Stimulated activated CD8-positive, alpha-beta memory T cell treated with anti-CD3 and anti-CD28 coated beads, Interleukin-7, amount 100 ng/mL, for 4 hours (primary cell): ENCODE results near the gene SHISAL2A.
A peak's percentile ranks its signal among the peaks of the same experiment; 100 is the strongest.

Experiments used
- DNase-seq, 2 donors: peaks; one replicate each; pipeline ENCODE4 v3.0.0-alpha.2; 2020; ENCODE audit warnings: low read depth in 2 of 2

Gene SHISAL2A

DNA sequence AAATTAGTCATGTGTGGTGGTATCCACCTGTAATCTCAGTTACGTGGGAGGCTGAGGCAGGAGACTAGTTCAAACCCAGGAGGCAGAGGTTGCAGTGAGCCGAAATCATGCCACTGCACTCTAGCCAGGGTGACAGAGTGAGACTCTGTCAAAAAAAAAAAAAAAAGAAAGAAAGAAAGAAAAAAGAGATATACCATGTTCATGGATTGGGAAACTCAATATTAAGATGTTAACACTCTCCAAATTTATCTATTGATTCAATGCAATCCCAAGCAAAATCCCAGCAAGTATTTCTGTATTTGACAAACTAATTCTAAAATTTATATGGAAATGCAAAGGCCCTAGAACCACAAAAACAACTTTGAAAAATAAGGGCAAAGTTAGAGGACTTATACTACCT, 11.0 kb upstream of the SHISAL2A start:
- DNase-seq: no peak

DNA sequence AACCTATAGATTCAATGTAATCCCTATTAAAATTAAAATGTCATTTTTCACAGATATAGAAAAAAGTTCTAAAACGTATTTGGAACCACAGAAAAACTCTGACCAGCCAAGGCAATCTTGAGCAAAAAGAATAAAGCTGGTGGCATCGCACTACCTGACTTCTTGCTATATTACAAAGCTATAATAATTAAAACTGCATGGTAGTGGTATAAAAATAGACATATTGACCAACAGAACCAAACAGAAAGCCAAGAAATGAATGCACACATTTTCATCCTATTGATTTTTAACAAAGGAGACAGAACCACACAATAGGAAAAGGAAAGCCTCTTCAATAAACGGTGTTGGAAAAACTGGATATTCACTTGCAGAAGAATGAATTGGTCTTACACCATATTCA, 9.2 kb upstream of the SHISAL2A start:
- no peak for DNase-seq

DNA sequence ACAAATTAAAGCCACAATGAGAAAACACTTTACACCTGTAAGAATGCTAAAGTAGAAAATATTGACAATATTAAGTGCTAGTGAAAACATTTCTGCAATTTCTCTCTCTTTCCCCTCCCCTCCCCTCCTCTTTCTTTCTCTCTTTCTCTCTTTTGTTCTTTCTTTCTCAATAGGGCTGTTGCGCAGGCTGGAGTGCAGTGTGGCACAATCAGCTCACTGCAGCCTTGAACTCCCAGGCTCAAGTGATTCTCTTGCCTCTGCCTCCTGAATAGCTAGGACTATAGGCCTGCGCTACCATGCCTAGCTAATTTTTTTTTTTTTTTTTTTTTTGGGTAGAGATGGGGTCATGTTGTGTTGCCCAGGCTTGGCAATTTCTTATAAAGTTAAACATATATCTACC, 5.9 kb upstream of the SHISAL2A start:
- DNase-seq: no peak

DNA sequence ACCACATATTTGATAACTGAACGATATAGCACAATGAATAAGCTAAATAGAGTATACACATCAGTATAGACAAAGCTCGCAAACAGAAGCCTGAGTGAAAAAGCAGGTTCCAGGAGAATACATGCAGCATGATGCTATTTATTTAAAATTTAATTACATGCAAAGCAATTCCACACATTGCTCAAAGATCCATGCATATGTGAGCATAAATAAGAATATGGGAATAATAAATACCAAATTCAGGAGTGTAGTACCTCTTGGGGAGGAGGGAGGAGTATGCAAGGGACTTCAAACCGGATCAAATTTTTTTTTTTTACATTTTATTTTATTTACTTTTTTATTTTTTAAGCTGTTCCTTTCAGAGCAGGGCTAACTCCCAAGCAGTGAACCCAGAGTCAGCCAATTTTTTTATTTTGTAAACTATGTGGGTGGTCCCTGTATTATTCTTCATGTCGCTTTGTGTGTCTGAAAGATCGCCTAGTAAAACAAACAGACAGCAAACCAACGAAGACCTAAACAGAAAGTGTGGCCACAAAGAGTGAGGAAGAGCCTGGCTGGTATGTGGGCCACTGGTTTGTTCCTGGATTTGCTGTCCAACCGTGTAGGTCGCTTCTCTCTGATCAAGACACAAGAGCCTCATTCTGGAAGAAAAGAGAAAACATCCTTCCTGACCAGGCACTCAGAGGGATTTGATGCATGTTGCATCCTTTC, 4.2 kb upstream of the SHISAL2A start:
- DNase-seq: no peak

DNA sequence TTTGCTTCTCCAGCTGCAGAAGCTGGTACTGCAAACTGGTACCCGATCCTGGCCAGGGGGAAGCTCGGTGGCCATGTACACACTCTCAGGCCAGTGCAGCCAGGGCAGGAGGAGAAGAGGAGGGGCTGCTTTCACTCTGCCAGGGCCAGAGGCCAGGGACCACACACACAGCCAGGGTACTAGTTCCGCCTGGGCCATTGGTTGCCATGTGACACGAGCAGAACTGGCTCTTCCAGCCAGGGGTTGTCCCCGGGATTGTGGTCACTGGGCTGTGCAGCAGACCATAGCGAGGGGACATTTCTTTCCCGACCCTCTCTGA, 3.7 kb upstream of the SHISAL2A start:
- no peak for DNase-seq

DNA sequence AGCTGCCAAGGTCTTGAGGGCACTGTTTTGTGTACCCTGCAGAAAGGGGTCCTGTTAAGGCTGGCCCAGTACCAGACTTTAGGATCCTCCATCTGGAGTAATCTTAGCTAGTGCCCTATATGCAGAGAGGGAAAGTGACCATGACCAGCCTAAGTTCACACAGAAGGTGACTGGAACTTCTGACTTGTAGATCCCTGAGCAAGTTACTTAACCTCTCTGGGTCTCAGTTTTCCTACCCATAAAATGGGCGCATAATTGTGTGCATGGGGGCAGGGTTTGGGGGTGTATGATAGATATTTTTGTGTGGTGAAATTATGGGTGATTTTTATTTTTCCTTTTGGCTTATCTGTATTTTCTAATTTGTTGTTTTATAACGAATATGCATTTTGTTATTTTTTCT, 3.3 kb upstream of the SHISAL2A start:
- DNase-seq: no peak

DNA sequence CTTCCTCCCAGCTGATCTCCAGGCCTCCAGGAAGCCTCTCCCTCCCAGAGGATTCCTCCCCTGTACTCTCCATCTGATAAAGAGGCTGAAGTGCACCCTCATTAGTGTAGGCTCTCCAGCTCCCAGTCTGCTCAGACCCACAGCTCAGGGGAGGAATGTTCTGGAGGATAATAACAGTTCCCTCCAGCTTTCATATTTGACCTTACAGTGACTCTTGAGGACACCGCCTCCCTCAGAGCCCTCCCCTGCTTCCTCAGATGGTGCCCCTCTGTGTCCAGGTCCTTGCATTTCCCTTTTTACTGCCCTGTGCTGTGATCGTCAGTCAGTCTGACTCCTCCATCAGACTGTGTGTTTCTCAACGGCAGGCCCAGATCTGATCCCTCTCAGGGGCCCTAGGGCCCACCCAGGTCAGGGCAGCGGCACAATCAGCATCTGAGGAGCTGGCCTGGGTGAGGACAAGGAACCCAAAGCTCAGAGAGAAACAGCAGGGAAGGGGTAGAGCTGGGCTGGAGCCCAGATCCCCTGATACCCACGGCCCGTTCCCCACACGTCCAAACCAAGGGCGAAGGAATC, 1.1 kb upstream of the SHISAL2A start:
- DNase-seq: no peak

DNA sequence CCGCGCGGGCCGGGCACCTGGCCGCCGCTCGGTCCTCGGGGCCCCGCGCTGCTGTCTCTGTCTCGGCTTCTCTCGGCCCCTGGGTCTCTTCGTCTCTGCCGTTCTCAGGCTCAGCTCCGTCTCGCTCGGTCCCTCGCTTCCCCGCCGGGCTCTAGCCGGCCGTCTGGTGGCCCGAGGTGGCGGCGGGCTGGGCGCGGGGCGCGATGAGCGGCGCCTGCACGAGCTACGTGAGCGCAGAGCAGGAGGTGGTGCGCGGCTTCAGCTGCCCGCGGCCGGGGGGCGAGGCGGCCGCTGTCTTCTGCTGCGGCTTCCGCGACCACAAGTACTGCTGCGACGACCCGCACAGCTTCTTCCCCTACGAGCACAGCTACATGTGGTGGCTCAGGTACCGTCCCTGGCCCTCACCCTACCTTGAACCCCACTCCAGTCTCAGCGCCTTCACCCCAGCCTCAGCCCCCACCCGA, 355 bp downstream of the SHISAL2A start:
- DNase-seq: peak in 1 of 2 donors; percentile 30

DNA sequence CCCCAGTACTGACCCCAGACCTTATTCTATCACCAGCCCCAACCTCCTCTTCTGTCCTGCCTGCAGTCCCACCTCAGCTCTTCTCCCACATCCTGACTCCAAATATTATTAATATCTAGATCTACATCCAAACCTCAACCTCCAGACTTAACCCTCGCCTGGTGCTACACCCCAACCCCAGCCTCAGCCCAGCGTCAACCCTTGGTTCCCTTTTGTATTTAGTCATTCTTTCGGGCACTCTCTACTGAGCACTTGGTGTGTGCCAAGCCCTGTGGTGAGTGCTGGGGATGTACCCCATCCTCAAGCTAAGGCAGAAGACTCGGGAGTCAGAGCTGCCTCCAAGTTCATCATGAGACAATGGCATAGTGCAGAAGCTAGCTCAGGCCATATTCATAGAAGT, 1.1 kb downstream of the SHISAL2A start:
- no peak for DNase-seq

DNA sequence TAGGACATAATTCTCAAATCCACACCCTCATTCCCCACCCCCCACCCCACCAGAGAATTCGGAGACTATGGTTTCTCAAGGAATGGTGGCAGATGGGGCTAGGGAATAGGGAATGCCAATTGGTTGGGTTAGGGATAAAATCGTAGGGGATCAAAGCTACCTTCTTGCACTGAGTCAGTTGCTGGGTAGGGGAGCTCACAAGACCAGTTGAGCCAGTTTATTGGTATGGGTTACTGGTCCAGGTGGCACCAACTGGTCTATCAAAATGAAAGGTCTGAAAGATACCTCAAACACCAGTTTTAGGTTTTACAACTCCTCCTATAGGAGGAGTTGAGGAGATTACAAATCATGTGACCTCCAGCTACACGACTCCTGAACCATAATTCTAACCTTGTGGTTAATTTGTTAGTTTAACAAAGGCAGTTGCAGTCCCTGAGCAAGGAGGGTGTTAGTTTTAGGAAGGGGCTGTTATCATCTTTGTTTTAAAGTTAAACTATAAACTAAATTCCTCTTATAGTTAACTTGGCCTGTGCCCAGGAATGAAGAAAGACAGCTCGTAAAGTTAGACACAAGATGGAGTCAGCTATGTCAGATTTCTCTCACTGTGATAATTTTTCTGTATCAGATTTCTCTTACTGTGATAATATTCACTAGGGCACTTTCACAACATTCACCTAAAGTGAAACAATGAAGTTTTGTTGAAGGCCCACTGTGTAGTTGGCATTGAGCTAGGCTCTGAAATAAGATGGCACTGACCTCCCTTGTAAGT, 2.5 kb downstream of the SHISAL2A start:
- no peak for DNase-seq

DNA sequence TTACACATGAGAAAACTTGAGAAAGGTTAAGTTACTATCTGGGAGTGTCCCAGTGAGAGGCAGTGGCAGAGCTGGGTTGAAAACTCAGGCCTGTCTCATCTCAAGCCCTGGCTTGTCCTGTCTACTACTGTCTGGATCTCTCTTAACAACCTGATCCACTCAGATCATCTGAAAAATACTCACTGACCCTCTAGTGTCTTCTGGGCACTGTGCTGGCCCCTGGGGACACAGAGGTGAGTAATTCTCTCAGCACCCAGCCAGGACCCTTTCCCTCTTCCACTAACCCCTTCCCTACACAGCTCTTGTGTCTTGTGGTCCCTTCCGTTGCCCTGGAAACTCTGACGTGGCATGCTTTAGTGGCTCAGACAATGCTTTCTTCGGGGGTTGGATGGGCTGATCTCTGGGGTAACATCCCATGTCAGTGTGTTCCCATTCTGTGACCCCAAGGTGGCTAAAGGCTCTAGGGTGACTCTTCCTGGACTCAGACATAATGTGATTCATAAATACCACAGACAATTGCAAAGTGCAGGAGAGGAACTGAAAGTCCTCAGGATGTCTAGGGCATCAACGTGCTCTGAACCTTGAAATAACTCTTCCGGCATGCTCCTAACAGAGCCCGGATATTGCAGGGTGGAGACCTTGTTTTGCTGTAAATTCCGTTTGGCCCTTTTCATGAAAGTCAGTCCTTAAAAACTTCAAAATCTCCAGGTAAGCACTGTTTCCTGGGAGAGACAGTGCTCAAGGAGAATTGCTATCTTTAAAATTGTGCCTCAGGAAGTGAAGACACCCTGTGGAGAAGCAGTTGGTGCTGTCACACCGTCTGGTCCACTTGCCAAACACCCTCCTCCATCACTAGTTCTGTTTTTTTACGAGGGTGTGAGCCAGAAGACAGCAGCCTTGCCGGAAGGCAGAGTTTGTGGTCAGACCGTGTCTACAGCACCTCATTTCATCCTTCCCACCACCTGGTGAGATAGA, 4.0 kb downstream of the SHISAL2A start:
- DNase-seq: peak; percentile 65 to 68

DNA sequence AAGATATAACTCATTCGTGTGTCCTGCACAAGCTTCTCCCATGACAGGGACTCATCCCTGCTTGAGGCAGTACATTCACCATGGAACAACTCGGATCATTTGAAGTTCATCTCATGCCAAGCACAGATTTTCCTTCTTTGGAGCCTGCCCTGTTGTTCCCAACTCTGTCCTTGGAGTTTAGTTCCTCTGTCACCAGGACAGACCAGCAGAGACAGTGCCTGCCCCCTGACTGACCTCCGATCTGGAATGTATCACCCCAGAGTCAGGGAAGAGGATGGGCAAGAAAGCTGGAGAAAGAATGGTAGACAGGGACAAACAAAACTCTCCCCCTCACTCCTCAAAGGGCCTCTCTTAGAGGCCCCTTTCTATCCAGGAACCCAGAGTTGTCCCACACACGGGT, 5.0 kb downstream of the SHISAL2A start:
- no peak for DNase-seq

DNA sequence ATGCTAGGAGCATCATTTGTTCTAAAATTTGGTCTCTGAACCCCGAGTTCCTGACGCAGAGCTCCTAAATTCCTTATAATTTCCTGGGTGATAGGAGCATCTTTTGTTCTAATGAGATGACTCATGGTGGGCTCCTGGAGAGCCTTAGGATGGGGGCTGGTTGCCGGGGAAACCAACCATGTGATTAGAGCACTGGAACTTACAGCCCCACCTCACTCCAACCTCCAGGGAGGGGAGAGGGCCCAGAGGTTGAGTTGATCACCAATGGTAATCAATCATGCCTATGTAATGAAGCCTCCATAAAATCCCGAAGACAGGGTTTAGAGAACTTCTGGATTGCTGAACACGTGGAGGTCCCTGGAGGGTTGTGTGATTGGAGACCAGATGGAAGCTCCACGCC, 7.7 kb downstream of the SHISAL2A start:
- no peak for DNase-seq

DNA sequence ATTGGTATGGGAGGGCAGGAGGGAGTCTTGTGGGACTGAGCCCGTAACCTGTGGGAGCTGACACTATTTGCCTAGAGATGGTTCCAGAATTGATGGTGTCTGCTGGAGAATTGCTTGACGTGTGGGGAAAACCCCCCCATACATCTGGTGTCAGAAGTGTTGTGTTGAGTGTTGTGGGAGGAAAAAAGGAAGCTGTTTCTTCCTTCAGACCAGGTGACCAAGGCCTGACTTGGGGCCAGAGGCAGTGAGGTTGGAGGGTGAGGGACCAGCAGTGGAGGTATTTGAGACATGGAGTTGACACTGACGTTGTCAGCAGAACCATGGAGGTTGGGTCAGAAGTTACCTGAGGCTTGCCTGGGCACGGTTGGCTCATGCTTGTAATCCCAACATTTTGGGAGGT, 8.3 kb downstream of the SHISAL2A start:
- DNase-seq: no peak

DNA sequence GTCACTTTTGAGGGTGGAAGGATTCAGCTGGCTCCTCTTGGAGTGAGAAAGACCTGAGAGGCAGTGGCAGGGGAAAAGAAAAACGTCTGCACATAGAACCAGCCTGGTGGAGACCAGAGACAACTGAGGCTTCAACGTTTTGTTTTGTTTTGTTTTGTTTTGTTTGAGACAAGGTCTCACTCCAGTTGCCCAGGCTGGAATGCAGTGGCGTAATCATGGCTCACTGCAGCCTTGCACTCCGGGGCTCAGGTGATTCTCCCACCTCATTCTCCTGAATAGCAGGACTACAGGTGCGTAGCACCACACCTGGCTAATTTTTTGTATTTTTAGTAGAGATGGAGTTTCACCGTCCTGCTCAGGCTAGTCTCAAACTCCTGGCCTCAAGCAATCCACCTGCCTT, 12.3 kb downstream of the SHISAL2A start:
- DNase-seq: no peak

DNA sequence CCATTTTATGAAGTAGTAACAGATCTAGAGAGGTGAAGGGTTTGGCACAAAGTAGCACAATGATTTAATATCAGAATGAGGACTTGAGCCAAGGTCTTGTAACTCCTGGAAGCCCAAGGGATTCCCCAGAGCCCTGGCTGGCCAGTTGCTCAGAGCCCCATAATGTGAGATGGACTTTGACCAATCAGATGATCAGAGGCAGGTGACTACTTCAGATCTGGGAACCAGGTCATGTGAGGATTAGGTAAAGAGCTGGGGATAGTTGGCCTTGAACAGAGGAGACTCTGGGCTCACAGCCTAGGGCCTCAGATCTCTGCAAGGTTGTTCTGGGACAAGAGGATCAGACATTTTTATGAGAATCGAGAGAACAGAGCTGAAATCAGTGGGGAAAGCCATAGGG, 18.9 kb downstream of the SHISAL2A start:
- DNase-seq: no peak

DNA sequence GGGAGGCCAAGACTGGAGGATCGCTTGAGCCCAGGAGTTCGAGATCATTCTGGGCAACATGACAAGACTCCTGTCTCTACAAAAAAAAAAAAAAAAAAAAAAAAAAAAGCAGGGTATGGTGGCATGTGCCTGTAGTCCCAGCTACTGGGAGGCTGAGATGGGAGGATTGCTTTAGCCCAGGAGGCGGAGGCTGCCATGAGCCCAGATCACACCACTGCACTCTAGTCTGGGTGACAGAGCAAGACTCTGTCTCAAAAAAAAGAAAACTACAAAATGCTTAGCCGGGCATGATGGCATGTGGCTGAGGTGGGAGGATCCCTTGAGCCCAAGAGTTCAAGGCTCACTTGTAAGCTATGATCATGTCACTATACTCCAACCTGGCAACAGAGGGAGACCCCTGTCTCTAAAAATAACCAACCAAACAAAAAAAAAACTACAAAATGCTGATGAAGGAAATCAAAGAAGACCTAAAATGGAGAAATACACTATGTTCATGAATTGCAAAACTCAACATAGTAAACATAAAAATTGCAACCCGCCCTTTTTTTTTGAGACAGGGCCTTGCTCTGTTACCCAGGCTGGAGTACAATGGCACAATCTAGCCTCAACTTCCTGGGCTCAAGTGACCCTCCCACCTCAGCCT, 20.4 kb downstream of the SHISAL2A start:
- no peak for DNase-seq

DNA sequence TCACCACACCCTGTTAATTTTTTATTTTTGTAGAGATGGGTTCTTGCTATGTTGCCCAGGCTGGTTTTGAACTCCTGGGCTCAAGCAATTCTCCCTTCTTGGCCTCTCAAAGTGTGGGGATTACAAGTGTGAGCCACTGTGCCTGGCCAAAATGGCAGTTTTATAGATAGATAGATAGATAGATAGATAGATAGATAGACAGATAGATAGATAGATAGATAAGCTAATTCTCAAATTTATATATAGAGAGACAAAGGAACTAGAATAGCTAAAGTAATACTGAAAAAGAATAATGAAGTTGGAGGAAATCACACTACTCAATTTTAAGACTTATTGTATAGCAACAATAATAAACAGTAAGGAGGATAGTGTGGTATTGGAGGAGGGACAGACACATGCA, 21.1 kb downstream of the SHISAL2A start:
- no peak for DNase-seq

DNA sequence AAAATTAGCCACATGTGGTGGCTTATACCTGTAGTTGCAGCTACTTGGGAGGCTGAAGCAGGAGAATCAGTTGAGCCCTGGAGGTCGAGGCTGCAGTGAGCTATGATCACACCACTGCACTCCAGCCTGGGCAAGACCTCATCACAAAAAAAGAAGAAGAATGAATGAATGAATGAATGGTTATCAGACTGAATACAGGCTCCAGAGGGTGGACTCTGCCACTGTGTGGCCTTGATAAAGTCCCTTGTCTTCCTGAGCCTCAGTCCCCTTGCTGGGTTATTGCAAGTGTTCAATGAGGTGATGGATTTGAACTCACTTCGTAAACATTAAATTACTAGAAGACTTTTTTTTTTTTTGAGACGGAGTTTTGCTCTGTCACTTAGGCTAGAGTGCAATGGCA, 24.7 kb downstream of the SHISAL2A start:
- DNase-seq: no peak

DNA sequence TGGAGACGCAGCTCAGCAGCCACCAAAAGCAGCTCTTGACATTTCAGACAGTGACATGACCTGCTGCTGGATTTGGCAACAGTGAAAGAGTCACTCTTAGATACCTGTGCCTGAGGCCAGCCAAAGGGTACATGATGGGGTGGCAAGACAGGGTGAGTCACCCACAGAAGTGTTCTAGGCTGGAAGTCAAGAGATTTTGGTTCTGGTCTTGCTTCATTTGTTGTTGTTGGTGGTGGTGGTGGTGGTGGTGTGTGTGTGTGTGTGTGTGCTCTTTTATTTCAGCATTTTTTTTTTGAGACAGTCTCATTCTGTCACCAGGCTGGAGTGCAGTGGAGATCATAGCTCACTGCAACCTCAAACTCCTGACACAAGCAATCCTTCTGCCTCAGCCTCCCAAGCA, 25.8 kb downstream of the SHISAL2A start:
- DNase-seq: peak in 1 of 2 donors; percentile 7

DNA sequence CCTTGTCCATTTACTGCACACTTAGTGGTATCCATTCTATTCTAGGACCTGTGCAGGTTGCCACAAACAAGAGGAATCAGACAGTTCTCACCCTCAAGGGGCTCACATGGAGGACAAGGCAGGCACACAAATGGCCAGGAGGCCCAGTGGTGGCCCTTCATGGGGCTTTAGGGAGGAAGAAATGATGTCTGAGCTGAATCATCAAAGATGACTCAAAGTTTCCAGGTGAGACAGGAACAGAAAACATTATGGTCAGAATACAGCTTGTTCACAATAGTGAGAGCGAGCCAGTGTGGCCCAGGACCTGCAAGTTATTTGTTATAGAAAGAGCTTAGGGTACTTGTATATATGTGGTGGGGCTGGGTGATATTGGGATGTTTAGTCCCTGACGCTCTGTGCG, 26.4 kb downstream of the SHISAL2A start:
- DNase-seq: no peak
